Measurements from ENCODE around the gene CRIP3. TPM values are rescaled to one million over a fixed set of nuclear protein-coding genes. Genes with fewer than 3 reads are reported as not detected.

CRIP3 gene
- total and polyA plus RNA-seq, 2 of the 13 experiments (the other 11 are each of a cell fraction or from before 2014, with no cell fraction given), result 6.3 to 9.3 TPM

DNA sequence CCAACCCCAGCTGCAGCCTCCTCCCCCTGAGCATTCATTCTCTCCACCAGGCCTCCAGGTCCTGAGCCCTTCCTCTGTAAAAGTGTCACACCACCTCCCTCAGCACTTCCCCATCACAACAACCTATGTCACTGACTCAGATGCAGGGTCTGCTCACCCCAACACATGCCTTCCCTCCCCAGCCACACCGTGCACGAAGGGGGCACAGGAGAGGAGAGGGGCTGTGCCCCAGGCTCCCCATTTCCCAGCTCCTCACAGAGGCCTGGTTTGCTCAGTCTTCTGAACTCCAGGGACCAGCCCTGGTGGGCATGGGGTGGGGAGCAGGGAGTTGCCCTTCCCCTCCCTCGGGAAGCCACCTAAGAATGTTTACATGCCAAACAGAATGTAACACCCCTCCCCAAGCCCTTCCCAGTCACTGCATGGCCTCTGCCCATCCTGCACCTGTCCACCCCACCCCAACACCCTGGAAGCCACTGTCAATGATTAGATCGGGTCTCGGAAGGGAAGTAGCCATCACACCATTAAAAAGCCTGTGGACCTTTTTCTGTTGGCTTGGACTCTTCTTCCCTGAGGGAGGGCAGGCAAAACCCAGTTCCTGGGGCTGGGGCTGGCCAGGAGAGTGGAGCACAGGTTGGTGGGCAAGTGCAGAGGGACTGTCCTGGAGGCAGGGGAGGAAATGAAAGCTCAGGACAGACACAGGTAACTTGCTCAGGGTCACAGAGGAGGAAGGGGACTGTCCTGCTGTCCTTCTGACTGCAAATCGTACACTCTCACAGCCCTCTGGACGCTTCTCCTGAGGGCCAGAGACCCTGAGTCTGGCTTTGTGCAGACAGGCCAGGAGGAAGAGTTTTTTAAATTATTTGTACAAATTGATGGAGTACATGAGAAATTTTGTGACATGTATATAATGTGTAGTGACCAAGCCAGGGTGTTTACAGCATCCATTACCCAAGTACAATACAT is 20.6 kb downstream of the CRIP3 start (continued):
- TF ChIP-seq, protein P1, sequence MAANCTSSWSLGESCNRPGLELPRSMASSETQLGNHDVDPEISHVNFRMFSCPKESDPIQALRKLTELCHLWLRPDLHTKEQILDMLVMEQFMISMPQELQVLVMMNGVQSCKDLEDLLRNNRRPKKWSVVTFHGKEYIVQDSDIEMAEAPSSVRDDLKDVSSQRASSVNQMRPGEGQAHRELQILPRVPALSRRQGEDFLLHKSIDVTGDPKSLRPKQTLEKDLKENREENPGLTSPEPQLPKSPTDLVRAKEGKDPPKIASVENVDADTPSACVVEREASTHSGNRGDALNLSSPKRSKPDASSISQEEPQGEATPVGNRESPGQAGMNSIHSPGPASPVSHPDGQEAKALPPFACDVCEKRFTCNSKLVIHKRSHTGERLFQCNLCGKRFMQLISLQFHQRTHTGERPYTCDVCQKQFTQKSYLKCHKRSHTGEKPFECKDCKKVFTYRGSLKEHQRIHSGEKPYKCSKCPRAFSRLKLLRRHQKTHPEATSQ (CRISPR knock-in tag; IDR thresholded peaks at IDR 0.05; ENCODE audit: borderline replicate concordance), result no peak
- TF ChIP-seq NBN (conservative IDR thresholded peaks at IDR 0.05) (no peak), SRSF4 (IDR thresholded peaks at IDR 0.05; ENCODE audit: low read depth, low read length, poor library complexity, severe bottlenecking) (no peak), NR3C1 (CRISPR knock-in tag; IDR thresholded peaks at IDR 0.05) (no peak)
- TF ChIP-seq, protein P2, sequence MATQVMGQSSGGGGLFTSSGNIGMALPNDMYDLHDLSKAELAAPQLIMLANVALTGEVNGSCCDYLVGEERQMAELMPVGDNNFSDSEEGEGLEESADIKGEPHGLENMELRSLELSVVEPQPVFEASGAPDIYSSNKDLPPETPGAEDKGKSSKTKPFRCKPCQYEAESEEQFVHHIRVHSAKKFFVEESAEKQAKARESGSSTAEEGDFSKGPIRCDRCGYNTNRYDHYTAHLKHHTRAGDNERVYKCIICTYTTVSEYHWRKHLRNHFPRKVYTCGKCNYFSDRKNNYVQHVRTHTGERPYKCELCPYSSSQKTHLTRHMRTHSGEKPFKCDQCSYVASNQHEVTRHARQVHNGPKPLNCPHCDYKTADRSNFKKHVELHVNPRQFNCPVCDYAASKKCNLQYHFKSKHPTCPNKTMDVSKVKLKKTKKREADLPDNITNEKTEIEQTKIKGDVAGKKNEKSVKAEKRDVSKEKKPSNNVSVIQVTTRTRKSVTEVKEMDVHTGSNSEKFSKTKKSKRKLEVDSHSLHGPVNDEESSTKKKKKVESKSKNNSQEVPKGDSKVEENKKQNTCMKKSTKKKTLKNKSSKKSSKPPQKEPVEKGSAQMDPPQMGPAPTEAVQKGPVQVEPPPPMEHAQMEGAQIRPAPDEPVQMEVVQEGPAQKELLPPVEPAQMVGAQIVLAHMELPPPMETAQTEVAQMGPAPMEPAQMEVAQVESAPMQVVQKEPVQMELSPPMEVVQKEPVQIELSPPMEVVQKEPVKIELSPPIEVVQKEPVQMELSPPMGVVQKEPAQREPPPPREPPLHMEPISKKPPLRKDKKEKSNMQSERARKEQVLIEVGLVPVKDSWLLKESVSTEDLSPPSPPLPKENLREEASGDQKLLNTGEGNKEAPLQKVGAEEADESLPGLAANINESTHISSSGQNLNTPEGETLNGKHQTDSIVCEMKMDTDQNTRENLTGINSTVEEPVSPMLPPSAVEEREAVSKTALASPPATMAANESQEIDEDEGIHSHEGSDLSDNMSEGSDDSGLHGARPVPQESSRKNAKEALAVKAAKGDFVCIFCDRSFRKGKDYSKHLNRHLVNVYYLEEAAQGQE (IDR thresholded peaks at IDR 0.05; ENCODE audit: borderline replicate concordance in 1 of 2, low read depth in 1 of 2, low read length in 2 of 2), result no peak
- TF ChIP-seq, protein P3, sequence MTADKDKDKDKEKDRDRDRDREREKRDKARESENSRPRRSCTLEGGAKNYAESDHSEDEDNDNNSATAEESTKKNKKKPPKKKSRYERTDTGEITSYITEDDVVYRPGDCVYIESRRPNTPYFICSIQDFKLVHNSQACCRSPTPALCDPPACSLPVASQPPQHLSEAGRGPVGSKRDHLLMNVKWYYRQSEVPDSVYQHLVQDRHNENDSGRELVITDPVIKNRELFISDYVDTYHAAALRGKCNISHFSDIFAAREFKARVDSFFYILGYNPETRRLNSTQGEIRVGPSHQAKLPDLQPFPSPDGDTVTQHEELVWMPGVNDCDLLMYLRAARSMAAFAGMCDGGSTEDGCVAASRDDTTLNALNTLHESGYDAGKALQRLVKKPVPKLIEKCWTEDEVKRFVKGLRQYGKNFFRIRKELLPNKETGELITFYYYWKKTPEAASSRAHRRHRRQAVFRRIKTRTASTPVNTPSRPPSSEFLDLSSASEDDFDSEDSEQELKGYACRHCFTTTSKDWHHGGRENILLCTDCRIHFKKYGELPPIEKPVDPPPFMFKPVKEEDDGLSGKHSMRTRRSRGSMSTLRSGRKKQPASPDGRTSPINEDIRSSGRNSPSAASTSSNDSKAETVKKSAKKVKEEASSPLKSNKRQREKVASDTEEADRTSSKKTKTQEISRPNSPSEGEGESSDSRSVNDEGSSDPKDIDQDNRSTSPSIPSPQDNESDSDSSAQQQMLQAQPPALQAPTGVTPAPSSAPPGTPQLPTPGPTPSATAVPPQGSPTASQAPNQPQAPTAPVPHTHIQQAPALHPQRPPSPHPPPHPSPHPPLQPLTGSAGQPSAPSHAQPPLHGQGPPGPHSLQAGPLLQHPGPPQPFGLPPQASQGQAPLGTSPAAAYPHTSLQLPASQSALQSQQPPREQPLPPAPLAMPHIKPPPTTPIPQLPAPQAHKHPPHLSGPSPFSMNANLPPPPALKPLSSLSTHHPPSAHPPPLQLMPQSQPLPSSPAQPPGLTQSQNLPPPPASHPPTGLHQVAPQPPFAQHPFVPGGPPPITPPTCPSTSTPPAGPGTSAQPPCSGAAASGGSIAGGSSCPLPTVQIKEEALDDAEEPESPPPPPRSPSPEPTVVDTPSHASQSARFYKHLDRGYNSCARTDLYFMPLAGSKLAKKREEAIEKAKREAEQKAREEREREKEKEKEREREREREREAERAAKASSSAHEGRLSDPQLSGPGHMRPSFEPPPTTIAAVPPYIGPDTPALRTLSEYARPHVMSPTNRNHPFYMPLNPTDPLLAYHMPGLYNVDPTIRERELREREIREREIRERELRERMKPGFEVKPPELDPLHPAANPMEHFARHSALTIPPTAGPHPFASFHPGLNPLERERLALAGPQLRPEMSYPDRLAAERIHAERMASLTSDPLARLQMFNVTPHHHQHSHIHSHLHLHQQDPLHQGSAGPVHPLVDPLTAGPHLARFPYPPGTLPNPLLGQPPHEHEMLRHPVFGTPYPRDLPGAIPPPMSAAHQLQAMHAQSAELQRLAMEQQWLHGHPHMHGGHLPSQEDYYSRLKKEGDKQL (CRISPR knock-in tag; IDR thresholded peaks at IDR 0.05; ENCODE audit: low read depth), result no peak
- TF ChIP-seq, protein P4, sequence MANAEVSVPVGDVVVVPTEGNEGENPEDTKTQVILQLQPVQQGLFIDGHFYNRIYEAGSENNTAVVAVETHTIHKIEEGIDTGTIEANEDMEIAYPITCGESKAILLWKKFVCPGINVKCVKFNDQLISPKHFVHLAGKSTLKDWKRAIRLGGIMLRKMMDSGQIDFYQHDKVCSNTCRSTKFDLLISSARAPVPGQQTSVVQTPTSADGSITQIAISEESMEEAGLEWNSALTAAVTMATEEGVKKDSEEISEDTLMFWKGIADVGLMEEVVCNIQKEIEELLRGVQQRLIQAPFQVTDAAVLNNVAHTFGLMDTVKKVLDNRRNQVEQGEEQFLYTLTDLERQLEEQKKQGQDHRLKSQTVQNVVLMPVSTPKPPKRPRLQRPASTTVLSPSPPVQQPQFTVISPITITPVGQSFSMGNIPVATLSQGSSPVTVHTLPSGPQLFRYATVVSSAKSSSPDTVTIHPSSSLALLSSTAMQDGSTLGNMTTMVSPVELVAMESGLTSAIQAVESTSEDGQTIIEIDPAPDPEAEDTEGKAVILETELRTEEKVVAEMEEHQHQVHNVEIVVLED (CRISPR knock-in tag; IDR thresholded peaks at IDR 0.05; ENCODE audit: borderline replicate concordance), result no peak
